HG03558 (cell line): ENCODE data around the gene TLE7.

Source experiments
- ATAC-seq: cut with Tn5 transposase; IDR thresholded peaks from one replicate; pipeline ENCODE4 v1.9.1; 2021; ENCODE audit warnings: moderate number of reproducible peaks; ENCODE audit not compliant: unreplicated experiment; ENCODE audit errors: extremely low read depth

Gene TLE7

GRCh38 chr16:71442051-71442440 lies at the start of gene TLE7:
TSS of gene TLE7 (minus strand) at chr16:71442054. CDS start at chr16:71433324, 8,730 bp downstream.
- ATAC-seq, result no peak

GRCh38 chr16:71491054-71491453 lies 49.2 kb upstream of the TLE7 start:
- ATAC-seq, result no peak

- ATAC-seq, result no peak
These were observed 48.5 kb upstream of the TLE7 start for GRCh38 chr16:71490361-71490760.

GRCh38 chr16:71489122-71489521 lies 47.3 kb upstream of the TLE7 start, which contains the start of gene ZNF19:
TSS of gene ZNF19 (minus strand) at chr16:71489324. CDS start at chr16:71482114, 7,210 bp downstream.
- ATAC-seq, result no peak

- ATAC-seq, result peak; percentile 68
These were observed 42.4 kb upstream of the TLE7 start for GRCh38 chr16:71484006-71484893.

- ATAC-seq, result no peak
These were observed 40.7 kb upstream of the TLE7 start for GRCh38 chr16:71482569-71482968.

GRCh38 chr16:71480956-71481355 lies 39.1 kb upstream of the TLE7 start:
- no peak for ATAC-seq

GRCh38 chr16:71479420-71479819 lies 37.6 kb upstream of the TLE7 start:
- no peak for ATAC-seq

- ATAC-seq, result no peak
These were observed 34.7 kb upstream of the TLE7 start for GRCh38 chr16:71476457-71477124.

- ATAC-seq, result no peak
These were observed 33.0 kb upstream of the TLE7 start for GRCh38 chr16:71474864-71475263.

GRCh38 chr16:71473891-71474290 lies 32.0 kb upstream of the TLE7 start:
- no peak for ATAC-seq

- ATAC-seq, result no peak
These were observed 31.1 kb upstream of the TLE7 start for GRCh38 chr16:71472931-71473330.

GRCh38 chr16:71472051-71472450 lies 30.2 kb upstream of the TLE7 start:
- ATAC-seq, result no peak

GRCh38 chr16:71467810-71468209 lies 26.0 kb upstream of the TLE7 start:
- ATAC-seq, result no peak

GRCh38 chr16:71464231-71464630 lies 22.4 kb upstream of the TLE7 start:
- no peak for ATAC-seq

GRCh38 chr16:71461686-71462648 lies 20.1 kb upstream of the TLE7 start, which contains the start of gene ZNF23:
TSS of gene ZNF23 (minus strand) at chr16:71462247. CDS start at chr16:71456796, 5,451 bp downstream.
- peak; percentile 96 for ATAC-seq

GRCh38 chr16:71460941-71461340 lies 19.1 kb upstream of the TLE7 start:
- no peak for ATAC-seq

GRCh38 chr16:71460236-71460635 lies 18.4 kb upstream of the TLE7 start:
- no peak for ATAC-seq

GRCh38 chr16:71459510-71459909 lies 17.7 kb upstream of the TLE7 start:
- ATAC-seq, result no peak

- ATAC-seq, result no peak
These were observed 14.9 kb upstream of the TLE7 start for GRCh38 chr16:71456801-71457200.
